ENCODE measurements around the gene TMED9. TPM values are rescaled to one million over a fixed set of nuclear protein-coding genes. Genes with fewer than 3 reads are reported as not detected.
A peak's percentile ranks its signal among the peaks of the same experiment; 100 is the strongest.

TMED9 gene
- total and polyA plus RNA-seq, 9 of the 15 experiments (the other 6 are each of a cell fraction or from before 2014, with no cell fraction given), result 43.7 to 301 (median 90.0) TPM

DNA sequence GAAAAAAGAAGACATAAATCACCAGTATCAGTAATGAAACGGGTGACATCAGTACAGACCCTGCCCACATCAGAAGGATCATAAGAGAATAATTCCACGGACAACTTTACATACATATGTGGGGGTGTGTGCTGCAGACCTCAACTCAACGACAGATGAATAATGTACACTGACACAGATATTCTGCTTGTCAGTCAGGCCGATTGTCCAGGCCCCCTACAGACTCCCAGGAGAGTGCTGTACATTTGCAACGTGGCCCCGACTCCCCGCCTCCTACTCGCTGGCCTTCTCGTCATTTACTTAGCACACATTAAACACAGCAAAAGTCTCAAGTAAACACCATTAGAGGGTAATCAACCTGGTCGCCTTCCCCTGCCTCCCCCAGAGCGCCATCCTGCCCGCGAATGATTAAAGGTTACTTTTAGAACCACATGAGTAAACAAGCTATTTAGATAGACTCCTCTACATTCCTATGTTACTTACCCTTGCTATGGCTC, 3.5 kb upstream of the TMED9 start (continued):
- TF ChIP-seq, protein P1, sequence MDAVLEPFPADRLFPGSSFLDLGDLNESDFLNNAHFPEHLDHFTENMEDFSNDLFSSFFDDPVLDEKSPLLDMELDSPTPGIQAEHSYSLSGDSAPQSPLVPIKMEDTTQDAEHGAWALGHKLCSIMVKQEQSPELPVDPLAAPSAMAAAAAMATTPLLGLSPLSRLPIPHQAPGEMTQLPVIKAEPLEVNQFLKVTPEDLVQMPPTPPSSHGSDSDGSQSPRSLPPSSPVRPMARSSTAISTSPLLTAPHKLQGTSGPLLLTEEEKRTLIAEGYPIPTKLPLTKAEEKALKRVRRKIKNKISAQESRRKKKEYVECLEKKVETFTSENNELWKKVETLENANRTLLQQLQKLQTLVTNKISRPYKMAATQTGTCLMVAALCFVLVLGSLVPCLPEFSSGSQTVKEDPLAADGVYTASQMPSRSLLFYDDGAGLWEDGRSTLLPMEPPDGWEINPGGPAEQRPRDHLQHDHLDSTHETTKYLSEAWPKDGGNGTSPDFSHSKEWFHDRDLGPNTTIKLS (IDR thresholded peaks at IDR 0.05; ENCODE audit: borderline replicate concordance, low read depth), result peak; percentile 87
- TF ChIP-seq, protein P2, sequence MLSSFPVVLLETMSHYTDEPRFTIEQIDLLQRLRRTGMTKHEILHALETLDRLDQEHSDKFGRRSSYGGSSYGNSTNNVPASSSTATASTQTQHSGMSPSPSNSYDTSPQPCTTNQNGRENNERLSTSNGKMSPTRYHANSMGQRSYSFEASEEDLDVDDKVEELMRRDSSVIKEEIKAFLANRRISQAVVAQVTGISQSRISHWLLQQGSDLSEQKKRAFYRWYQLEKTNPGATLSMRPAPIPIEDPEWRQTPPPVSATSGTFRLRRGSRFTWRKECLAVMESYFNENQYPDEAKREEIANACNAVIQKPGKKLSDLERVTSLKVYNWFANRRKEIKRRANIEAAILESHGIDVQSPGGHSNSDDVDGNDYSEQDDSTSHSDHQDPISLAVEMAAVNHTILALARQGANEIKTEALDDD (IDR thresholded peaks at IDR 0.05), result peak; percentile 24; the same call in 1 of the 2 replicates
- TF ChIP-seq, protein P3, sequence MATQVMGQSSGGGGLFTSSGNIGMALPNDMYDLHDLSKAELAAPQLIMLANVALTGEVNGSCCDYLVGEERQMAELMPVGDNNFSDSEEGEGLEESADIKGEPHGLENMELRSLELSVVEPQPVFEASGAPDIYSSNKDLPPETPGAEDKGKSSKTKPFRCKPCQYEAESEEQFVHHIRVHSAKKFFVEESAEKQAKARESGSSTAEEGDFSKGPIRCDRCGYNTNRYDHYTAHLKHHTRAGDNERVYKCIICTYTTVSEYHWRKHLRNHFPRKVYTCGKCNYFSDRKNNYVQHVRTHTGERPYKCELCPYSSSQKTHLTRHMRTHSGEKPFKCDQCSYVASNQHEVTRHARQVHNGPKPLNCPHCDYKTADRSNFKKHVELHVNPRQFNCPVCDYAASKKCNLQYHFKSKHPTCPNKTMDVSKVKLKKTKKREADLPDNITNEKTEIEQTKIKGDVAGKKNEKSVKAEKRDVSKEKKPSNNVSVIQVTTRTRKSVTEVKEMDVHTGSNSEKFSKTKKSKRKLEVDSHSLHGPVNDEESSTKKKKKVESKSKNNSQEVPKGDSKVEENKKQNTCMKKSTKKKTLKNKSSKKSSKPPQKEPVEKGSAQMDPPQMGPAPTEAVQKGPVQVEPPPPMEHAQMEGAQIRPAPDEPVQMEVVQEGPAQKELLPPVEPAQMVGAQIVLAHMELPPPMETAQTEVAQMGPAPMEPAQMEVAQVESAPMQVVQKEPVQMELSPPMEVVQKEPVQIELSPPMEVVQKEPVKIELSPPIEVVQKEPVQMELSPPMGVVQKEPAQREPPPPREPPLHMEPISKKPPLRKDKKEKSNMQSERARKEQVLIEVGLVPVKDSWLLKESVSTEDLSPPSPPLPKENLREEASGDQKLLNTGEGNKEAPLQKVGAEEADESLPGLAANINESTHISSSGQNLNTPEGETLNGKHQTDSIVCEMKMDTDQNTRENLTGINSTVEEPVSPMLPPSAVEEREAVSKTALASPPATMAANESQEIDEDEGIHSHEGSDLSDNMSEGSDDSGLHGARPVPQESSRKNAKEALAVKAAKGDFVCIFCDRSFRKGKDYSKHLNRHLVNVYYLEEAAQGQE (IDR thresholded peaks at IDR 0.05; ENCODE audit: borderline replicate concordance), result no peak
- TF ChIP-seq, protein P3 (CRISPR knock-in tag; IDR thresholded peaks at IDR 0.05; ENCODE audit: low read depth), result 0 out of 2 replicates have a peak, but pooled peaks have one; percentile 14
- TF ChIP-seq MEIS2 (IDR thresholded peaks at IDR 0.05; ENCODE audit: partially characterized antibody) (peak; percentile 85), EHMT2 (IDR thresholded peaks at IDR 0.05) (no peak), ZFP36 (IDR thresholded peaks at IDR 0.05; ENCODE audit: low read depth, low read length, partially characterized antibody) (peak; percentile 11), EP400 (IDR thresholded peaks at IDR 0.05) (peak; percentile 36; the same call in 1 of the 2 replicates), ATF1 (CRISPR knock-in tag; IDR thresholded peaks at IDR 0.05) (no peak), ATF1 (tag; IDR thresholded peaks at IDR 0.05) (no peak)
- TF ChIP-seq, protein P4, sequence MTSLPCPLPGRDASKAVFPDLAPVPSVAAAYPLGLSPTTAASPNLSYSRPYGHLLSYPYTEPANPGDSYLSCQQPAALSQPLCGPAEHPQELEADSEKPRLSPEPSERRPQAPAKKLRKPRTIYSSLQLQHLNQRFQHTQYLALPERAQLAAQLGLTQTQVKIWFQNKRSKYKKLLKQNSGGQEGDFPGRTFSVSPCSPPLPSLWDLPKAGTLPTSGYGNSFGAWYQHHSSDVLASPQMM (CRISPR knock-in tag; IDR thresholded peaks at IDR 0.05), result no peak
- TF ChIP-seq, protein P5, sequence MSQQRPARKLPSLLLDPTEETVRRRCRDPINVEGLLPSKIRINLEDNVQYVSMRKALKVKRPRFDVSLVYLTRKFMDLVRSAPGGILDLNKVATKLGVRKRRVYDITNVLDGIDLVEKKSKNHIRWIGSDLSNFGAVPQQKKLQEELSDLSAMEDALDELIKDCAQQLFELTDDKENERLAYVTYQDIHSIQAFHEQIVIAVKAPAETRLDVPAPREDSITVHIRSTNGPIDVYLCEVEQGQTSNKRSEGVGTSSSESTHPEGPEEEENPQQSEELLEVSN (IDR thresholded peaks at IDR 0.05; ENCODE audit: borderline replicate concordance in 1 of 2, extremely low read depth in 1 of 2, insufficient read depth in 1 of 2, insufficient read length in 1 of 2, low read depth in 1 of 2, low read length in 1 of 2, poor library complexity in 1 of 2, severe bottlenecking in 1 of 2), result peak in 1 of 2 experiments; percentile 36
- TF ChIP-seq, protein P6, sequence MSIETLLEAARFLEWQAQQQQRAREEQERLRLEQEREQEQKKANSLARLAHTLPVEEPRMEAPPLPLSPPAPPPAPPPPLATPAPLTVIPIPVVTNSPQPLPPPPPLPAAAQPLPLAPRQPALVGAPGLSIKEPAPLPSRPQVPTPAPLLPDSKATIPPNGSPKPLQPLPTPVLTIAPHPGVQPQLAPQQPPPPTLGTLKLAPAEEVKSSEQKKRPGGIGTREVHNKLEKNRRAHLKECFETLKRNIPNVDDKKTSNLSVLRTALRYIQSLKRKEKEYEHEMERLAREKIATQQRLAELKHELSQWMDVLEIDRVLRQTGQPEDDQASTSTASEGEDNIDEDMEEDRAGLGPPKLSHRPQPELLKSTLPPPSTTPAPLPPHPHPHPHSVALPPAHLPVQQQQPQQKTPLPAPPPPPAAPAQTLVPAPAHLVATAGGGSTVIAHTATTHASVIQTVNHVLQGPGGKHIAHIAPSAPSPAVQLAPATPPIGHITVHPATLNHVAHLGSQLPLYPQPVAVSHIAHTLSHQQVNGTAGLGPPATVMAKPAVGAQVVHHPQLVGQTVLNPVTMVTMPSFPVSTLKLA (conservative IDR thresholded peaks at IDR 0.05), result peak in 1 of 2 experiments; percentile 55; a peak in 1 of 4 replicates

Data from K562 (cell line).